ACC112 (cell line): ENCODE measurements around the gene ADGRG2.
A peak's percentile ranks its signal among the peaks of the same experiment; 100 is the strongest.

Experiments
- H2AFZ ChIP-seq: fragments of 200-600 bp; sonication (generic); one replicate; pipeline ENCODE4 v1.6.0; 2017; ENCODE audit warnings: antibody characterized with exemption, low read length; ENCODE audit not compliant: unreplicated experiment
- H3K27ac ChIP-seq: fragments of 200-600 bp; sonication (generic); 2 replicates; pipeline ENCODE4 v1.5.1; 2014; ENCODE audit warnings: low read depth, mild to moderate bottlenecking, antibody characterized with exemption, low read length, moderate library complexity
- H3K27me3 ChIP-seq: fragments of 200-600 bp; sonication (generic); 2 replicates; pipeline ENCODE4 v1.6.1; 2014; ENCODE audit warnings: mild to moderate bottlenecking, antibody characterized with exemption, low read length, moderate library complexity, mixed read lengths; ENCODE audit not compliant: insufficient read depth
- H3K36me3 ChIP-seq: fragments of 200-600 bp; sonication (generic); 2 replicates; pipeline ENCODE4 v1.6.1; 2016; ENCODE audit warnings: mild to moderate bottlenecking, antibody characterized with exemption, low read length, moderate library complexity, mixed read lengths; ENCODE audit not compliant: insufficient read depth
- H3K4me1 ChIP-seq: fragments of 200-600 bp; sonication (generic); one replicate; pipeline ENCODE4 v1.6.1; 2016; ENCODE audit warnings: low read length, mixed read lengths; ENCODE audit not compliant: insufficient read depth, unreplicated experiment, control insufficient read depth
- H3K4me3 ChIP-seq: fragments of 200-600 bp; sonication (generic); 2 replicates; pipeline ENCODE4 v1.5.1; 2014; ENCODE audit warnings: mild to moderate bottlenecking, low read depth, low read length
- H3K79me2 ChIP-seq: fragments of 200-600 bp; sonication (generic); one replicate; pipeline ENCODE4 v1.6.0; 2016; ENCODE audit warnings: low read length; ENCODE audit not compliant: control insufficient read depth, unreplicated experiment, insufficient read depth

ADGRG2 gene

DNA sequence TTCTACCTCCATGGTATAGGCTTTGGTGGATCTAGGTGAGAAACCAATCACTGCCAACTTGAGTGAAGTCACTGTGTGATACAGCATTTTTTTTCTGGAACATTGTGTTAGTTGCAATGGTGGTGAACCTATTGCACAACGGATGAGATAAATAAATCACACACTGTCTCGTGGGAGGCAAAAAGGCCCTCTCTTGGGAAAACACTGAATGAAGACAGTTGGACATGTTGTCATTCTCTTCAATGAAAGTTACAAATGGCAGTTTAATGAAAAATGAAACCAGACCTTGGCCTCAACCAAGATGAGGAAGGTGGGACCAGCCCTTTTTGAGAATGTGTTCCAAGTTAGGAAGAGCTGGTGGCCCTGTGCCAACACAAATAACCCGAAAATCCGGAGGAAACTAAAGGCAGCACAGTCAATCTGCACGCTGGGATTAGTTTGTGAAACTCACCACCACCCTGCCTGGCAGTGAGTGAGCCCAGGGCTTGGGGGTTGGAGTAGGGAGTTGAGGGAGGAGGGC lies 5.4 kb upstream of the ADGRG2 start:
- H2AFZ ChIP-seq = peak overlapping the region; percentile 62
- H3K27ac ChIP-seq = peak overlapping the region; percentile 73
- no peaks in the 10 kb centered on the region for H3K36me3 ChIP-seq
- peaks cover 17% of the 10 kb centered on the region for H3K4me1 ChIP-seq
- peak overlapping the region; percentile 7; the same call in 1 of the 2 replicates for H3K4me3 ChIP-seq
- H3K79me2 ChIP-seq = no peaks in the 10 kb centered on the region
- H3K27me3 ChIP-seq = peaks cover 9% of the 10 kb centered on the region; the same call in 1 of the 2 replicates

- Histone ChIP-seq H3K79me2 (no peaks in the 10 kb centered on the region), H3K27ac (no peak overlapping the region), H2AFZ (no peak overlapping the region), H3K27me3 (peaks cover 41% of the 10 kb centered on the region), H3K4me1 (peaks cover 6% of the 10 kb centered on the region), H3K36me3 (no peaks in the 10 kb centered on the region), H3K4me3 (peak overlapping the region; percentile 54; the same call in 1 of the 2 replicates)
Measured at GRCh38 chrX:19122641-19123009, 357 bp upstream of the ADGRG2 start.

DNA sequence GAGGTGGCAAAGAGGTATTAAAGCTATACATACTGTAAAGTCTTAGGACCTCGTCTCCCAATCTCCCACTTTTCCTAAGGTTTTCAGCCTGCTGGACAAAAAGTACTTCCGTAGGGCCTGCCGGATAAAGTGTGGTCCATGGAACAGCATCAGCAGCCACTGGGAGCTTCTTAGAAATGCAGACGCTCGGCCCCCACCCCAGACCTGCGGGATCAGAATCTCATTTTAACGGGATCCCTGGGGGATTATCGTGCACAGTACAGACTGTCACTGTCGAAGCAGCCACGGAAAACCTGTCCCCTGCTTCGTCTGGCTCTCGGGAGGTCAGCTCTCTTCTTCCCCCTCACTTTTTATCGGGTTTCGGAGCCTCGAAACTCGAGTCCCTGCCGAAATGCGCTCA lies 802 bp downstream of the ADGRG2 start:
- Histone ChIP-seq H3K27me3 (peaks cover 41% of the 10 kb centered on the region), H2AFZ (peak overlapping the region; percentile 25), H3K4me3 (peak overlapping the region; percentile 76), H3K4me1 (no peaks in the 10 kb centered on the region), H3K27ac (no peak overlapping the region), H3K79me2 (no peaks in the 10 kb centered on the region), H3K36me3 (no peaks in the 10 kb centered on the region)

DNA sequence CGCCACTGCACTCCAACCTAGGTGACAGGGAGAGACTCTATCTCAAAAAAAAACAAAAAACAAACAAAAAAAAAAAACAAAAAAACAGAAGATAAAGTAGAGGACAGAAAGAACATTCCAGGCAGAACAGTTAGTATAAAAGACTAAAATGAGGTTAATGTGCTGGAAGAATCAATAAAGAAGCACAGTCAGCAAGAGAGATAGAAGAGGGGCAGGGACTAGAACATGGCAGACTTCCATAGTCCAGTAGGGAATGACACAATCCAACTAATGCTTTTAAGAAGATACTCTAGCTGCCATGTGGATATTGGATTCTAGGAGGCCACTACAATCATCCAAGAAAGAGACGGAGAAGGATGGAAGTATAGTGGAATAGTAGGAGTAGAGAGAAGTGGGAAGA lies 11.6 kb downstream of the ADGRG2 start:
- no peaks in the 10 kb centered on the region for H3K27me3 ChIP-seq
- H3K36me3 ChIP-seq = no peaks in the 10 kb centered on the region
- no peak overlapping the region for H3K27ac ChIP-seq
- no peak overlapping the region for H3K4me3 ChIP-seq
- H2AFZ ChIP-seq = no peak overlapping the region
- no peaks in the 10 kb centered on the region for H3K79me2 ChIP-seq
- peaks cover 7% of the 10 kb centered on the region for H3K4me1 ChIP-seq

DNA sequence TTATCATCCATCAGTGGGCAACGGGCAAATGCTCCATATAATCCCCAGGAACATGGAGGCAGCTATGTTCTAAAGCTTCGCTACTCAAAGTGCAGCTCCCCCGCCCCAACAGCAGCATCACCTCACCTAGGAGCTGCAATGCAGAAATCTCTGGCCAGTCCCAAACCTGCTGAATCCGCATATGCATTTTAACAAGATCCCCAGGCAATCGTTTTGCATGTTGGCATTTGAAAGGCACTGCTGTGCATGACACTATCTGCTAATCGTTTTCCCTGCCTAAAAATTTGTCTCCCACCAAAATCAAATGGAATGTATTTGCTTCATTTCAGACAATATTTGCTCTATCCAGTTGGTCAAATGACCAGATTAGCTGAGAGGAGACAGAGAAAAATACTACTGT lies 15.2 kb downstream of the ADGRG2 start:
- H3K79me2 ChIP-seq = no peaks in the 10 kb centered on the region

DNA sequence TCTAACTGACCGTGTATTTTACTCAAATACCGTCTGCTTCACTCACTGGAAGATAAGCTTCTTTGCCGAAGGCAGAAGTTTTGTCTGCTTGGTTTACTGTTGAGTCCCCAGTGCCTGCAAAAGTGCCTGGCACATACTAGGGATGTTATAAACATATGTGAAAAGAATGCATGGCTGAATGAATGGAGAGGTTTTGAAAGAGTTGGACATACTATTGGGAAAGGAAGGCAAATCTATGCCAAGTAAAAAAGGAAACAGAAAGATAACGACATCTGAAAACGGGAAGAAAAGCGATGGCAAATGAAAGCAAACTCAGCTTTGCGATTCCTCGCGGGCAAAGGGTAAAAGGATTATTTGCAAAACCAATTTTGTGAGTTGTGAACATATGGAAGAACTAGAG lies 21.7 kb downstream of the ADGRG2 start:
- no peaks in the 10 kb centered on the region for H3K27me3 ChIP-seq
- H3K79me2 ChIP-seq = no peaks in the 10 kb centered on the region
- 0 out of 2 replicates have a peak overlapping the region, but pooled peaks have one; percentile 21 for H3K4me3 ChIP-seq
- H3K36me3 ChIP-seq = no peaks in the 10 kb centered on the region
- no peak overlapping the region for H2AFZ ChIP-seq
- no peaks in the 10 kb centered on the region for H3K4me1 ChIP-seq
- H3K27ac ChIP-seq = no peak overlapping the region

More for the DNA sequence above, 15.2 kb downstream of the ADGRG2 start:
- Histone ChIP-seq H2AFZ (no peak overlapping the region), H3K27me3 (no peaks in the 10 kb centered on the region), H3K4me3 (no peak overlapping the region), H3K36me3 (no peaks in the 10 kb centered on the region), H3K27ac (no peak overlapping the region), H3K4me1 (peaks cover 7% of the 10 kb centered on the region)

- Histone ChIP-seq H3K79me2 (no peaks in the 10 kb centered on the region), H3K4me3 (no peak overlapping the region), H2AFZ (no peak overlapping the region), H3K36me3 (no peaks in the 10 kb centered on the region), H3K27ac (no peak overlapping the region), H3K4me1 (no peaks in the 10 kb centered on the region), H3K27me3 (no peaks in the 10 kb centered on the region)
Measured at GRCh38 chrX:19097553-19098283, 24.6 kb downstream of the ADGRG2 start.

DNA sequence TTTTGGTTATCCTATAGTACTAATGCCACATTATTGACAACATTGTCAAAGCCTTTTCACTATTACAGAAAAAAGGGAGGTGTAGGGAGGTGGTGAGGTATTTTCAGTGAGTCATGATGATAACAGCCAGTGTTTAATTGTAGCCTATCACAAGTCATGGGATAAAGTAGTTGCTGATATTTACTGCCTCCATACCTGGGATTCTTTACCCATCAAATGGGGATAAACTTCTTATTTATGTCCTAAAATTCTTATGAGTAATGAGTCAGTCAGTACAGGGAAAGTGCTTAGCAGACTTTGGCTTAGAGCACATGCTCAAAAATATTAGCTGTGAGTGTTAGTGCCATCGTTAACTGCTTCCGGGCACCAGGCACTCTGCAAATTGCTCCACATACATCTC lies 25.7 kb downstream of the ADGRG2 start:
- no peak overlapping the region for H2AFZ ChIP-seq
- no peaks in the 10 kb centered on the region for H3K79me2 ChIP-seq
- H3K4me3 ChIP-seq = no peak overlapping the region
- no peaks in the 10 kb centered on the region for H3K27me3 ChIP-seq
- H3K27ac ChIP-seq = no peak overlapping the region
- H3K4me1 ChIP-seq = no peaks in the 10 kb centered on the region
- no peaks in the 10 kb centered on the region for H3K36me3 ChIP-seq

DNA sequence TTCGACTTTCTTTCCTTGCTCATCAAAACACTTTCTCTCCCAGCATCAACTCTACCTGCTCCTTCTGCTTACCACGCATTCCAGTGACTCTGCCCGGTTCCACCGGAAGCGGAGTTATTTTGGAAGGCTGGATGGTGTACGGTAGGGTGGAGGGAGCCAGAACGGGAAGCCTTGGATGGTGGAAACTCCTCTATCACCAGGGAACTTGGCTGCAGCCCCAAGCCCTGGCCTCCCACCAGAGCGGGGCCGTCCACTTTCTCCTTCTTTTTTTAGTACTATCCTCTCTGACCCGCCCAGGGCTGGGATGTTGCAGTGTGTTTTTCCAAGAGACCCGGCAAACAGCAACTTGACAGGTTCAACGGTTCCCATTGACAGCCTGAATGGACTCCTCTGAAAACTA lies 27.6 kb downstream of the ADGRG2 start:
- Histone ChIP-seq H3K79me2 (no peaks in the 10 kb centered on the region), H3K36me3 (no peaks in the 10 kb centered on the region), H3K4me3 (no peak overlapping the region), H3K27ac (no peak overlapping the region), H3K27me3 (no peaks in the 10 kb centered on the region), H3K4me1 (no peaks in the 10 kb centered on the region), H2AFZ (no peak overlapping the region)

DNA sequence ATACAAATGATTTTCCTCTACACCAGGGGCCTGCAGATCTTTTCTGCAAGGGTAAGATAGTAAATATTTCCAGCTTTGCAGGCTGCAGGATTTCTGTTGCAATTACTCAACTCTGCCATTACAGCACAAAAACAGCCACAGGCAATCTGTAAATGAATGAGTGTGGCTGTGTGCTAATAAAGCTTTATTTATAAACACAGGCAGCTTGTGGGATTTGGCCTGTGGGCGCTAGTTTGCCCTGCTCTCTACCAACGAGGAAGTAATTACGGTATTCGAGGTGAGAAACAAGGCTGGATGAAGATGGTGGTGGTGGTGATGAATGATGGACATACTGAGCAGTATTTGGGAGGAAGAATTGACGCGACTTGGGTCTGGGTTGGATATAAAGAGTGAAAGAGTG lies 30.7 kb downstream of the ADGRG2 start:
- Histone ChIP-seq H3K27me3 (peaks cover 7% of the 10 kb centered on the region; the same call in 1 of the 2 replicates), H3K4me1 (no peaks in the 10 kb centered on the region), H3K27ac (no peak overlapping the region), H2AFZ (no peak overlapping the region), H3K4me3 (no peak overlapping the region), H3K36me3 (no peaks in the 10 kb centered on the region), H3K79me2 (no peaks in the 10 kb centered on the region)

DNA sequence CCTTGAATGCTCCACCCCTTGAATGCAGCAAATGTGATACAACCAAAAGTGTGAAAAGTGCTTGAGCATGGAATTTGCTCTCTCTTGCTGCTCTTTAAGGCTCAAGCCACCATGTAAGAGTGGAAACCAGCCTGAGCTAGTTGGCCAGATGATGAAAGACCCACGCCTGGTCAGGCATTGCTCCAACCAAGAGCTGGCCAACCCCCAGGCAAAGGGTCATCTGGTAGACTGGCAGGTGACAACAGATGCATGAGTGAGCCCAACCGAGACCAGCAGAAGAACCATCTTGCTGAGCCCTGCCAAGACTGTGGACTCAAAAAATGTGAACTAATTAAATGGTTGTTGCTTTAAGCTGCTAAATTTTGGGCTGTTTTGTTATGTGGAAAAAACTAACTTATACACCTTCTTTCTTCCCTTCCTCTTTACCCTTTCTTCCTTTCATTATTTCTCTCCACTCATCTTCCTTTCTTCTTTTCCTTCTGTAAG lies 32.7 kb downstream of the ADGRG2 start:
- Histone ChIP-seq H3K4me3 (no peak overlapping the region), H3K36me3 (no peaks in the 10 kb centered on the region), H3K4me1 (no peaks in the 10 kb centered on the region), H3K27ac (no peak overlapping the region), H3K79me2 (no peaks in the 10 kb centered on the region), H3K27me3 (peaks cover 7% of the 10 kb centered on the region; the same call in 1 of the 2 replicates), H2AFZ (no peak overlapping the region)
